Stimulated activated CD8-positive, alpha-beta memory T cell treated with anti-CD3 and anti-CD28 coated beads, Interleukin-4, amount 100 ng/mL, for 48 hours (primary cell): Measurements from ENCODE around the gene ADAMTS17.

Source experiments
- DNase-seq: peaks from one replicate; pipeline ENCODE4 v3.0.0-alpha.2; 2020

The ADAMTS17 gene

DNA sequence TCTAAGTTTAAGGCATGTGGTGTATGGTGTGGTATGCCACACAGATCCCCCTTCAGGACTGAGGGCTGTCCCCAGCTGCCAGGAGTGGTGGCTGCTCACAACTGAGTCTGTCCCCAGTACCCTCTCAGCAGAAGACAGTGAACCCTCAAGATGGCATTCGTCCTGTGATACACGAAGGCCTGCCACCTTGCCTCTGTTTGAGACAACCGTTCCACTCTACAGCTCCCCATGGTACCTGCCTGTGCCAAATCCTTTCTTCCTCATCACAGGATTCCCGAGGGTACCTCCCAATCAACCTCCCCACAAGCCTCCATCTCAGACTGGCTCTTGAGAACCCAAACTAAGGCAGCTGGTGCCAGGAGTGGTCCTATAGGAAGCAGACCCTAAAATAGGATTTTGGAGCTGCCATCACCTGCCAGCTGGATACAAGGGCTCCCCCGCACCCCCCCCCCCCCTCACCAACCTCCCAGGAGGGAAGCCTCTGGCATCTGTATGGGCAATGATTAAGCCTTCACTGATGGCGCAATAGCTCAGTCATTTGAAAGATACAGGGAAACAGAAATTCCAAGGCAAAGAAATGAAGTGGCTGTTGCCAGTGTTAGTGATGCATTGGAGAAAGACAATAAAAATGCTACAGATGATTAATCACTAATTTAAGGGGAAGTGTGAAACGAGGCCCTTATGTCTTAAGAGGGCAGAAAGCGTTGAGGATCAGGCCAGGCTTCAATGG lies 378.5 kb downstream of the ADAMTS17 start:
- no peak for DNase-seq

DNA sequence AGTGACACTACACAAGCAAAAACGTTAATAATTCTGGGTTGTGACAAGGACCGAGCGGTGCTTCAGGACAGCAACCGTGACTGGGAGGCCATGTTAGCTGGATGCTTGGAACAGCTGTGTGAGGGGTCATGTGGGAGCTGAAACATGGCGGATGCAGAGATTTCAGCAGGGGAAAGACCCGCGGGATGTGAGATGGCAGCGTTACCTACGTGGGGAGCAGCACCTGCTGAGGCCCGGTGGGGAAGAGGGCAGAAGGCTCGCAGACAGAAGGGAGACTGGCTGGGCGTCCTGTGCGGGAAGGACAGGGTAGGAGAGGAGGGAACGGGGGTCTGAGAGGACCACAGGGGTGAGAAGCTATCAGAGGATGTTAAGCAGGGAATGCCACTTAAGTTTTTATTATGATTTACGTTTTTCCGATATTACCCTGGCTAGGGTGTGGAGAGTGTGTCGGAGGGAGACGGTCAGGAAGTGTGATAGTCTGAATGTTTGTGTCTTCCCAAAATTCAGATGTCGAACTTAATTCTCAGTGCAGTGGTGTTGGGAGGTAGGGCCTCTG lies 379.7 kb downstream of the ADAMTS17 start:
- DNase-seq = peak; percentile 8

DNA sequence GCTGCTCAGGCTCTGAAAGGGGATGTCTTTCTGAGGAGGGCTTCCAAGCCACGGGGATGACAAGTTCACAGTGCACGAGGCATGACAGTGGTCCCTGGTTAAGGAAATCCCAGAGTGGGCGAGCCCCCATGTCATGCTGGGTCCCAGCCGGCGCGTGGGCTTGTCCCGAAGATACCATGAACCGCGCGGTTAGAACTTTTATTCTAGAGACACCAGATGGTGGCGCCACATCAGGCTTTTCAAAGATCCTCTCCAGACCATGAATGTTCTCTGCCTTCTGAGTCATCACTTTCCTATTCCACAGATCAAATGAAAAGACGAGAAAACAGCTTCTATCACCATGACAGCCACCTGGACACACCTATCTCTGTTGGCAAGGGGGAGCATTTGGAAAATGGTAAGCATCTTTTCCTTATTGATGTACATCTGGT lies 380.7 kb downstream of the ADAMTS17 start:
- DNase-seq = peak; percentile 53

DNA sequence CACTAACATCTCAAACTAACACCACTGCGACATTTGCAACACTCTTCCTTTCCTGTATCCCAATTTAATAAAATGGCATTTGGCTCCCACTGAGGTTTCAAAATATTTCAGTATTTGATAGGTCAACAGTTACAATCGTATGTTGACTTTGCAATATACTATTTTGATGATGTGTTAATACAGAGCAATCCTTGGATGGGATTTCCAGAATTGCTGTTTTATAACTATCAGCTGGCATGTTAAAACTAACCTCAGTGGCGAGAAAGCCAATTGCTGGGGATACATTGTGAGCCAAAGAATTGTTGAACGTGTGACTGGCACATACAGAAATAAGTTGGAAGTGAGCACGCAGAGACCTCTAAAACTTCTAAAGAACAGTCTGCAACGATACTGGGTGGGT lies 382.4 kb downstream of the ADAMTS17 start:
- DNase-seq = no peak

DNA sequence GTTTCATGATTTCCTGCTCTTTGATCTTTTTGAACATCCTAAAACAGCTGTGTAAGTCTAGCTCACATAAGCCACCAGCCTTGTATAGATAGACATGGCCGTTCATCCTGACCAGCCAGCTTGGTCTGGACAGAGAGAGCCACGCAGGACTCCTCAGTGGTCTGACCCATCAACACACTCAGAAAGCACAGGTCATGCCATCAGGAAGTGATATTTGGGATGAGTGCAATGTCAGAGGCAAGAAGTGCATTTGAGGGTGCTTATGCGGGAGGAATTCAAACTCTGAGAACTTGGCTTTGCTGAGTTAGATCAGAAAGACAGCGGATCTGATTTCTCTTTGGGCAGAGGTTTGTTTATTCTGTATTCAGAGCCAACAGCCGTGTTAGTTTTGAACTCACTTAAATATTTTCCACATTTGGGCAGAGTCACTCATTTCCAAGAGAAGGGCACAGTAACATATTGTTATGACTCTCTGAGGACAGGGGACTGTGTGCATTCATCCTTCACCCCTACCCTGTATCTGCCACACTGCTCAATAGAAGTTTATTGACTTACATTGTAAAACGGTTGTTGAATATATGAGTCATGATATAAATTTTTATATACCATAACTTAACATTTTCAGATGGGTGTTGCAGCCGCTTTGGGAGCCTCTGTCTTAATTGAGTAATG lies 383.2 kb downstream of the ADAMTS17 start:
- peak; percentile 10 for DNase-seq

DNA sequence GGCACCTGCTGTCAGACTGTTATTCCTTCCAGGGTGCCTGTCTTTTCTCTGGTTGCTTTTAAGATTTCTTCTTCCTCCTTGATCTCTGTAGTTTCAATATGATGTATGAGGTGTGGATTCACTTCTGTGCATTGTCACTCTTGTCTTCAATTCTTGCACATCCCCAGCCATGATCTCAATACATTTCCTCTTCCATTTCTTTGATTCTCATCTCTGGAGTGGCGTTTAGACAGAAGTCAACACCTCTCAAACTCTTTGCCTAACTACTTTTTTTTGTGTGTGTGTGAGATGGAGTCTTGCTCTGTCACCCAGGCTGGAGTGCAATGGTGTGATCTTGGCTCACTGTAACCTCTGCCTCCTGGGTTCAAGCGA lies 384.1 kb downstream of the ADAMTS17 start:
- no peak for DNase-seq

DNA sequence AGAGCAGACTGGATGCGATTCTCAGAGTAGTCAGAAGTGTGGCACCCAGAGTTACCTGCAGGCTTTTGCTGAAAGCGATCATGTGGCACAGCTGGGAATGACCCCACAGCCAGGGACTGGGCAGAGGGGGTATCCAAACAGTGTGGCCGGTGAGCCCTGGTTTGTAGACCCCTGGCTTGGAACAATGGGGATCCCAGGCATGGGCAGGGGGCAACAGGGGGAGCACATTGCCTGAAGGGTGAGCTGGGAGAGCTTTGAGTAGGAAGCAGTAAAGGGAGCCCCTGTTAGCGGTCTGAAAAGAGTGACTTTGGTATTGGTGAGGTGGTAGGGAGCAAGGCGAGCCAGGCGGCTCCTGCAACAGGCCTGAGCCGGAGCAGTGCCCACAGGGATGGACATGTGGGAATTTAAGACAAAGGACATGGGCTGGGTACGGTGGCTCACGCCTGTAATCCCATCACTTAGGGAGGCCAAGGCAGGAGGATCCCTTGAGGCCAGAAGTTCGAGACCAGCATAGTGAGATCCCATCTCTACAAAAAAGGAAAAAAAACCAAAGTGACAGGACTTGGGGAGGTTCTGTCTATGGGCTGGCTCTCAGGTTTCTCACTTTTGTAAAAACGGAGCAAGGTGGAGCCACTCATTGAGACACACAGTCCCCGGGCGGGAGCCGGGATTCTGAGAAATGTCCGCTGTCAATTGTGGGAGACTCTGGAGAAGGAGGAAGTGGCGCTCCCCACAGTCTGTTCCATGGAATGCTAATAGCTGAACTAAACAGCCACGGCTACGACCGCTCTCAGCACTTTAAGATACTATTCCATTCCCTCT lies 384.7 kb downstream of the ADAMTS17 start:
- peak; percentile 14 for DNase-seq

DNA sequence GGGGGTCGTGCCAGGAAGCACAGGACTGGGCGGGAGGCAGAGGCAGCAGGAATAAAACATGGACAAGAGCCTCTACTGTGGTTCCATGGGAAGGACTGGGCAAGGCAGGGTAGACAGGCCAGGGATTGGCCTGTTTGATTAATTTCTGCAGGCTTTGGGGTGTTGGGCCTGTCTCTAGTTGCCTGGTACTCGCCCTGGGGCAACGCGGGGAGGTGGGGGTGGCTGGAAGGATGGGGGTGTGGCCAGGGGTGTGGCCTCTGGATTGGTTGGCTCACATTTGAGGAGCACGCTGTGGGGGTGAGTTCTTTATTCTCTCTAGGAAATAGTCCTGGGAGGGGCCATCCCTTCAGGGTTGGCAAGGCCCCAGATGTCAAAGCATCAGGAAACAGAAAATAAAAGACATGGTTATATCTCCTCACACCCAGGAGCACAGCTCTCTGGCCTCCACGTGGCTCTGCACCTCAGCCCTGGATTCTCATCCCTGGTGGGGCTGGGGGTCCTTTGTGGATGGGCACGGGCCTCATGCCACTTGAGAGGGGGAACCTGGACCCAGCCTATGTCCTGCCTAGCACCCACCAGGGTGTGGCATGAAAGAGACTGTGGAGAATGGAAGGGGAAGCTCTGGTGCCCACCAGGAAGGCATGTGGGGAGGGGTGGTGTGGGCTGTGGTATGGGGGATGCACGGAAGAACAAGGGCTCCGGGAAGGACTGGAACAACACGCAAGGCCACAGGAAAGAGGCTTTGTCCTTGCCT lies 385.6 kb downstream of the ADAMTS17 start:
- peak; percentile 18 for DNase-seq

DNA sequence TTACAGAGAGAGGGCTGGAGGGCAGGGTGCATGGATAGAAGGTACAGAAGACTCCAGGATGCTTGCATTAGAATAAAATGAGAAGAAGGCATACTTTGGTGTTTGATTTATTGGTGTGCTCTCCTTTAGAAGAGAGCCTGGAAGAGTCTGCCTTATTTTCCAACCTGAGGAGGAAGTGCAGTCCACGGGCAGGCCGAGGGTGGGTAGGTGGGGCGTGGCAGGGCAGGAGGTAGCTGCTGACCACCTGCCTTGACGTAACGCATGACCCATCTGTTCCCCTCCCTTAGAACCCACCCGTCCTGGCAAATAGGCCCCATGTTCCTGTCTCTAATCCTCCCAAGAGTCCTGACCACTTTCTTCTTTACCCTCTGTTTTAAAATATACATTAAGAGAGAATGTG lies 386.2 kb downstream of the ADAMTS17 start:
- peak; percentile 4 for DNase-seq

DNA sequence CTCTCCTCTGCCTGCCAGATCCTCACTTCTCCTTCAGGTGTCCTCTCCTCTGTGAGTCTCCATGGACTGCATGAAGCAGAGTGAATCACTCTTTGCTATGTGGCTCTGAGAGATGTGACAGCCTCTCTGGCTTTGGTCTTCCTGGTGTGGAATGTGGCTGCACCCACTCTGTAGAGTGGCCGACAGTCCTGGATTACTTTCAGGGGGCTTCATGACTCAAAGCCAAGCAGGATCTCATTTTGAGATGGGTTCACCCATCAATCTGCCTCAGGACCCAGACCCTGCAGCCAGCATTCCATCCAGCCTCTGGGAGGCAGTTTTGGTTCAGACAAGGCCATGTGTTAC lies 386.6 kb downstream of the ADAMTS17 start:
- peak; percentile 8 for DNase-seq

DNA sequence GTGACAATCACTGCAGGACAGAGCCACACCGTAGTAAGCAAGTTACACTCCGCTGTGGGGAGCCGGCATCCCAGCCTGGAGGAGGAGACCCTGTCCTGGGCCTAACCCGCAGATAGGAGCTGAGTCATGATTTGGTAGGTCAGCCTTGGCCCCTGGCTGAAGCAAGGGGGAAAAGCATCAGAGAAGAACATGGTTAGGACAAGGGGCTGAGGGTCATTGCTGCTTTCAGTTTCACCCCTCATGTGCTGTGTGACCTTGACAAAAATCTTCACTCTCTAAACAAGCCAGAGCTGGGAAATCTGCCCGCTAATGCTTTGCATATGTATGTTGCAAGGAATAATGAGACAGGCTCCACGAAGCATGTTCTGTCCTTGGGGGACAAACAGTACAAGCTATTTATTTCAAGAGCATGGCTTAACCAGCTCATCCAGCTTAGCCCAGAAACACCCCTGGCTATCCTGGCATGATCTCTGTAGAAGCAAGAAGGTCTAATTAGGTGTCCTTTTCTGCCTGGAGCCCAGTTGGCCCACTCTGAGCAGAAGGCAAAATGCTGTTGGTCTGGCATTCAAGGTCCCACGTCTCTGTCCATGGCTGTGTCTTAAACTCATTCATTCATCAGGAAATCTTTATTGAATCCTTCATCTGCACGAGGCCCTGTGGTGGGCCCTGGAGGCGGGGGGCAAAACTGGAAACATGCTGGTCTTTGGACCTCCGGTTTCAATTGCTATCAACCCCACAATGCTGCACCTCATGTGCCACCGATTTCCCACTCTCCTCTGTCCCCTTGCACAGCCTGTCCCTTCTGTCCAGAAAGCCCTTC lies 387.2 kb downstream of the ADAMTS17 start:
- peak; percentile 8 for DNase-seq

DNA sequence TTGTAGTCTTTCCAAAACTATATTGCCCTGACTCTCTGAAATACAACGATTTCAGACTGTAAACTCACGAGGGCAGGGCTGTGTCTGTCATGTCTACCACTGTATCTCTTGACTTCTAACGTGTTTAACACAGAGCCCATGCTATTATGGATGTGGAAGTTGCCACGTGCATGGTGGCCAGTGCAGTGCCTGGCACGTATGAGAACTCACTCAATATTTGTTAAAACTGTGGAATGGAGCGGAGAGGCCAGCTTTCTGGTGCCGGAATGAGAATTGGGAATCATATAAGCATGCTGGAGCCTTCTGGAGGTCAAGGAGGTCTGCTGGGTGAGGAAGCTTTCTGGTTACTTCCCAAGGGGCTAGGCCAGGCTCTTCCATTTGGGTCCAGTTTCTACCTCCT lies 387.9 kb downstream of the ADAMTS17 start:
- peak; percentile 6 for DNase-seq

DNA sequence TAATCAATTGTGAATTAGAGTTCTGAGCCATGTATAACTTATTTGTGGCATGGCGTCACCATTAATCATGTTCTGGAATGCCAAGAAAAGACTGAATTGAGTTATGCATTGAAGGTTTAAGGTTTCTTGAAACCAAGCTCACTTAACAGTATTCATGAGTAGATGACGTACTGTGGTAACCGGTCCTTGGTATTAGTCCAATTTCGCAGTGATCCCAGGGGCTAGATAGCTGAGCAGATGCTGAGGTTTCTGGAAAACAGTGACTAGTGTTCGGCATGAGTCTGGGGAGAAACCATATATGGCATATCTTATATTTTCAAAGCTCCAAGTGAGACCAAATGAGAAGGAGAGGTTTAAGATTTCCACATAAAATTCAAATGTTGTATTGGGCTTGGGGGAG lies 390.3 kb downstream of the ADAMTS17 start:
- no peak for DNase-seq

DNA sequence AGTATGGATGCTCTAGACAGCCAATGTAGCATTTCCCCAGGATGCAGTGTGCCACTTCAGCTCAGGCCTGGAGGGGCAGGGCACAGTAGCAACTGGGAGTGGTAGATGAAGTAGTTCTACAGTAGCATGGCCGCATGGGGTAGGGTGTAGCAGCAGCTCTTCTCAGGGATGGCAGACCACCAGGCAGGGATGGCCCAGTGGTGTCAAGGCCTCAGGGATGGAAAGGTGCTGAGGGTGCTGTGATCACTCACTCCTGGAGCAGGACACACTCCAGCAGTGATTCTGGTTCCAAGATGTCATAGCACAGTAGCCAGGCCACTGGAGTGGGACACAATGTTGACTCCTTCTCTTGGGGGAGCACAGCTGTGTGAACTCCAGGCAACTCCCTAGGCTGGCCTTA lies 397.6 kb downstream of the ADAMTS17 start:
- DNase-seq = peak; percentile 9

DNA sequence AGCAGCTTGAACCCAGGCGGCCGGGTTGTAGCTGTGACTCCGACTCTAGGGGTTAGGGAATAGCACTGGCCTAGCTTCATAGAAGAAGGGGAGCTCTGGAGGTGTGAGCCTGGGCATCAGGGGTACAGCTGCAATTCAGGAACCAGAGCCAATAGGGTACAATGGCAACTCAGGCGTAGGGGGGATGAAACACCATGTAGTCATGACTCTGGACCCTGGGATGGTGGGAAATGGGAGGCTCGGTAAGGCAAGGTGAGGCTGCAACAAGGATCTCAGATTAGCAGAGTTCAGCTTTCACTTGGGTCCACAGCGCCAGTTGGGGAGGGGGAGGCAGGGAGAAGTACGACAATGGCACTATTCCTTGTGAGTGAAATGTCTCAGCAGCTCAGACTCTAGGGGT lies 398.3 kb downstream of the ADAMTS17 start:
- no peak for DNase-seq

DNA sequence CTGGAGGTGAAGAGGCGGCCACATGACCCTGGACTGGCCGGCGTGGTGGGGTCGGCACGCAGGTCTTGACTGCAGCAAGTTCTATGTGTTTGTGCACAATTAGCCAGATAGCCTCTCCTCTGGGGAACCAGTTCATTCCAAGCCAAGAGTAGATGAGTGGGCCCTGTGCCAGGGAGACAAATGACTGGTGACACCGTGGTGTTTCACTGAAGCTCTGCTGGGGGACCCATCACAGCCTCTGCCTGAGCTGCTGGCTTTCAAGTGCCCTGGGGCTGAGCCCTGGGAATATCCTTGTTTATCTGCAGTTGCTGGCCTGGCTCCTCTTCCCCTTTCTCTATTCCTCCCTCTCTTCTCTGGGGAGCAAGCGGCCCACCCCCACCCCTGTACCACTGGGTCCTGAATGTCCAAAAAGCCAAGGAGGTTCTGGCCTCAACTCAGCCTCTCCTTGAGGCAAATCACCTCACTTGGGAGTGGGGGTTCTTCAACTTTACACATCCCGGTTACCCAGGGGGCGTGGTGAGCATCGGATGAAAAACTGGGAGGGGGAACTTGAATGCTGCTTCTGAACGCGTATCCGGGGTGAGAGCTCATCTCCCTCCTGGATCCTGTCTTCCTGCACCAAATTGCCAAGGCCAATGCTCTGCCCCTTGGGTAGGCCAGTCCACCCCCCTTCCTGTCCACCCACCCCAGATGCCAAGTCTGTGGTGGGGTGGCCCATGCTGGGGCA lies 408.9 kb downstream of the ADAMTS17 start:
- DNase-seq = no peak

DNA sequence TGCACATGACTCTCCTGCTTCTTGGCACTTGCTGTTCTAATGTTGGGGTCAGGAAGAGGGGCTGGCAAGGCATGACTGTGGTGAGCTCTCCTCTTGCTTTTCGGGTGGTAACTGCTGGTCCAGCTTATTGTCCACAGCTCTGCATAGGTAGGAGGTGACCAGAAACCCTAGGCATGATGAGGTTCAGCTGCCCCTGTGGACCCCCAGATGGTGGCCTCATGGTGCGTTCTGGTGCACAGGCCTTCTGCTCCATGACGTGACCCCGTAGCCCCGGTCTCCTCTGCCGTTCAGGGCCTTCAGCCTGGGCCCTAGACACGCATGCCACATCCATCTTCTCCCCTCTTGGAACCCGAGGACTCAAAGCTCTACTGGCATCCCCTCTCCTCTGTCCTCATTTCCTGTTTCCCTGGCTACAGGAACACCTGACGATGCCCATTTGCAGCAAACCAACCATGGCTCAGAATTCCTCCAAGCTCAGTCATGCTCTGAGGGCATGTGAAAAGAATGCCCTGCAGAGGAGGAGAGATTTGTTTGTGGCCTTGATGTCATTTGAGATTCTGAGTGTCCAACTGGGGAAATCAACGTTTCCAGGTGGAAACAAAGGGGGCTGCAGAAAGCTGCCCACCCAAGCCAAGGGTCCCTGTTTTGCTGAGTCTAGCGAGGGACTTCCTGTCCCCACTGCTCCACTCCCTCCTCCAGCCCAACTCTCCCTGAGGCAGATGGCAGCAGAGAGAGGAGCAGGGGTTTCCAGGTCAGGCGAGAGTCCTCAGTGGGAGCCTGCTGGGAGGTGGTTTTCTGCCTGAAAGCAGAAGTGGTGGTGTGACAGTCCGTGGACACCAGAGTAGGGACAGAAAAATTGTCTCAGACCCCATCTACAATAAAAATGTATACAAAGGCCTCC lies 409.8 kb downstream of the ADAMTS17 start:
- no peak for DNase-seq

DNA sequence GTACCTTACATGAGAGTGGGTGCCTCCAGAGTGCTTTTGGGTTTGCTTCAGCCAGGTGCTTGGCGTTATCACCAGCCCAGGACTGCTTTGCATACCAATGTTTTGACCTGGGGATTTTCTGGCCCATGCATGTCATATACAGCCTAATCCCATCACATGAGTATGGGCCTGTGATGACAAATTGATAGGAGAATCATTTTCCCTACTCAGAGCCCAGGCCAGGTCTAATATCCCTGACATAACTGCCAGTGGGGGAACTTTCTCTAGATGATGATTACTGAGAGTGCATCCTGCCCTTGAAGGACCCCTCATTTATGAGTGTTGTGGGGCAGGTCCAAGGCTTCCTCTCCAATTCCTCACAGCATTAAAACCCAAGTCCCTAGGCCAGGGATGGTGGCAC lies 411.1 kb downstream of the ADAMTS17 start:
- DNase-seq = no peak

DNA sequence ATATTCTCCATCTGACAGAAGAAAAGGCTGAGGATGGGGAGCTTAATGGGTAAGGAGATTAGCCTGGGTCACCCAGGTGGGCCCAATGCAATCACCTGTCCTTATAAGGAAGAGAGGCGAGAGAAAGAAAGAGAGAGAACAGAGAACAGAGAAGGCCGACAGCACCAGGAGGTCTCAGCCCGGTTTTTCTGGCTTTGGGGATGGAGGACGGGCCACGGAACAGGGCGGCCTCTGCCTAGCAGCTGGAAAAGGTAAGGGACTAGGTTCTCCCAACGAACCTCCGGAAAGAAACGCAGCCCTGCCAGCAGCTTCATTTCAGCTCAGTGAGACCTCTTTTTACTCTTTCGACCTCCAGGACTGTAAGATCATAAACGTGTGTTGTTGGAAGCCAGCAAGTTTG lies 412.5 kb downstream of the ADAMTS17 start:
- no peak for DNase-seq

DNA sequence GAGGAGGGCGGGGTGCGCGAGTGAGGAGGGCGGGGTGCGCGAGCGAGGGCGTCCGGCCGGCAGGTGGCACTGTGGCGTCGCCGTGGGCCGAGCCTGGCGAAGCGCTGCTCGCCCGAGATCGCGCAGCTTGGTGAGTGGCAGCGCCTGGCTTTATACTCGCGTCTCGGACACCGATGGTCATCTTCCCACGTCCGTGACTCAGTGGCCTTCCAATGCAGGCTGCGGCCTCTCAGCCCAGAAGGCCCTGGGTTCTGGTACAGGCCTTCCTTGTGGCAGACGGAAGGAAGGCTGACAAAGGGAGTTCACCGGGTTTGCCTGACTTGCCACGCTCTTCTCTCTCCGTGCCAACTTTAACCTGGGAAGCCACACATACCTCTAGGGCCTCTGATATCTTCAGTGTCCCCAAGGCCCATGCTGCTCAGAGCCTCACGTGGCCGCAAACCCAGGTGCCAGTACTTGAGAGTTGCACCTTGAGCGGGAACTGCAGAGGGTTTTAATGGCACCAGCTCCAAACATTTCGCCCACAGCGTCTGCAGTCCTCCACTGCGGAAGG lies 413.3 kb downstream of the ADAMTS17 start:
- peak; percentile 93 for DNase-seq
